Mononuclear cell (primary cell): Measurements from ENCODE around the gene MBOAT2. TPM values are rescaled to one million over a fixed set of nuclear protein-coding genes. Genes with fewer than 3 reads are reported as not detected.

ENCODE experiments used
- H3K27me3 ChIP-seq: 2 replicates; pipeline ENCODE4 v1.6.0; 2011; ENCODE audit warnings: low read length, control low read depth; ENCODE audit not compliant: insufficient read depth
- H3K4me1 ChIP-seq: 2 replicates; pipeline ENCODE4 v1.5.1; 2011; ENCODE audit warnings: mild to moderate bottlenecking, low read length, control low read depth; ENCODE audit not compliant: insufficient read depth
- H3K4me3 ChIP-seq: 2 replicates; pipeline ENCODE4 v1.5.1; 2011; ENCODE audit warnings: mild to moderate bottlenecking, low read length, moderate library complexity
- H3K9me3 ChIP-seq: 2 replicates; pipeline ENCODE4 v1.5.1; 2011; ENCODE audit warnings: low read depth, mild to moderate bottlenecking, control low read depth, low read length
- total RNA-seq: library from RNA; depleted of rRNA; stranded (reverse); fragments of >200 nt; gene quantifications from one replicate; pipeline ENCODE4 v1.2.3, GENCODE V29; 2012

Gene MBOAT2
- total RNA-seq, 1 donor = 9.2 TPM

GRCh38 chr2:8840475-8841091 is 162.9 kb downstream of the MBOAT2 start:
- no peak overlapping the region for H3K4me3 ChIP-seq
- peaks cover 28% of the 10 kb centered on the region for H3K4me1 ChIP-seq
- no peaks in the 10 kb centered on the region for H3K27me3 ChIP-seq
- no peaks in the 10 kb centered on the region for H3K9me3 ChIP-seq

DNA sequence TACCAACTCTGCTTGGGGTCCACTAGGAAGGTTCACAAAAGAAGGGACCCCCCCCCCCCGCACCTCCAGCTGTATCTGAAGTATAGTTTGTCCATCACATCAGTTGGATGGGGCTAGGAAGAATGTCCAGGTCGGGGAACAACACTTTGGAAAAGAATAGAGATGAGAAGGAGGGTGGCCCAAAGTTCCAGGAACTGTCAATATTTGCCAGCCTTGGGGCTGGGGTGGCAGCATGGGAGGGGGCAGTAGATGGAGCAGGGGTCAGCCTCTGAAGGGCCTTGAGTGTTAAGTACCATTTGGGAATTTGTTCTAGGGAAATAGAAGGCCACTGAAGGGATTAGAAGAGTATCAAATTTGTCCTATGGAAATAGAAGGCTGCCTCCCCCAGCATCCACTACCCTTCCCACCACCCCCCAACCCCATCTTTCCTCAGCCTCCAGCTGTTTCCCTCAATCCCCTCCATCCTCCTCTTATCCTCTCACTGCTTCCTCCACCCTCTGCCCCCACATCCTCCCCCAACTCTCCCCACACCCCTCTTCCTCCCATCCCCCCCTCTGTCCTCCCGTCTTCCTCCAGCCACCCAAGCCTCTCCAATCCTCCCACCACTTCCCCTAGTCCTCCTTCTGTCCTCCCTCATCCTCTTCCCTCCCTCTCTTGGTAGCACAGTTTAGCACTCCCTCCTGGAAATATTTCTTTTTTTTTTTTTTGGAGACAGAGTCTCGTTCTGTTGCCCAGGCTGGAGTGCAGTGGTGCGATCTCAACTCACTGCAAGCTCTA is 164.1 kb downstream of the MBOAT2 start:
- H3K9me3 ChIP-seq = no peaks in the 10 kb centered on the region
- no peaks in the 10 kb centered on the region for H3K27me3 ChIP-seq
- peaks cover 40% of the 10 kb centered on the region for H3K4me1 ChIP-seq
- no peak overlapping the region for H3K4me3 ChIP-seq

GRCh38 chr2:8837795-8838140 is 165.7 kb downstream of the MBOAT2 start:
- peak overlapping the region; percentile 19 for H3K4me3 ChIP-seq
- no peaks in the 10 kb centered on the region for H3K9me3 ChIP-seq
- H3K4me1 ChIP-seq = peaks cover 46% of the 10 kb centered on the region
- H3K27me3 ChIP-seq = no peaks in the 10 kb centered on the region

DNA sequence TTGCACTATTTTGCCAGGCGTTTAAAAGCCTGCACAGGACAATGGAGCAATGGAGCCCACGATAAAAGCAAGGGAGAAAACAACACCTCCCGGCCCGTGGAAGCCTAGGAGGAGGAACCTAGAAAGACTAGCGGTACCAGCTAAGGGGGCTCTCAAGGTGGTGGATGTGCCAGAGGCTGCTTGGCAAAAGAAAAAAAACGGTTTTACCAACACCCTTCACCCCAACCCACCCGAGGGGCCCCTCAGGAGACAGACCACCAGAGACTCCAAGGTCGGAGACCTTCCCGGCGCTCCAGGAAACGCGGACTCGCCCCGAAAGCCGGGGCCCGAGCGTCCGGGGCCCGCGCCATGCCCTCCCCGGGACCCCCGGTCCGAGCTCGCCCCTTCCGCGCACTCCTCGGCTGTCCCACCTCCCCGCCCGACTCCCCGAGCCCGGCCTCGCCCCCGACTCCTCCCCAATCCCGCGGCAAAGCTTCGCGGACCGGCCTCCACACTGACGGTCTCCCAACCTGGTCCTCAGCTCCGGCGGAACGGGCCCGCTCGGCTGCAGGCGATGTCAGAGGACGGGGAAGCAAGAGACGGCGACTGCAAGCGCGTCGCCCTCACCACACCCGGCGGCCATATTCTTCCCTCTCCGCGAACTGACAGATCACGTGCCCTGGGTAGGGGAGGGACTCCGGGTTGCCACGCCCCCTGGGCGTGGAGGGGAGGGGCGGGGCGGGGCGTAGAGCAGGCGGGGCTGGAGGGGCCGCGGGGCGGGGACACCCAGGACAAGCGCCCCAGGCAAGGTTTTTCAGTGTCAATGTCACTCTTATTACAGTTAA is 166.3 kb downstream of the MBOAT2 start, which contains the start of gene KIDINS220:
Gene KIDINS220, minus strand, starts transcription at position 643 of the 824 bp plus-strand sequence. CDS start 10,520 bp downstream, outside the sequence.
- no peaks in the 10 kb centered on the region for H3K27me3 ChIP-seq
- no peaks in the 10 kb centered on the region for H3K9me3 ChIP-seq
- peaks cover 46% of the 10 kb centered on the region for H3K4me1 ChIP-seq
- H3K4me3 ChIP-seq = peak within 1 kb of the TSS; percentile 94

DNA sequence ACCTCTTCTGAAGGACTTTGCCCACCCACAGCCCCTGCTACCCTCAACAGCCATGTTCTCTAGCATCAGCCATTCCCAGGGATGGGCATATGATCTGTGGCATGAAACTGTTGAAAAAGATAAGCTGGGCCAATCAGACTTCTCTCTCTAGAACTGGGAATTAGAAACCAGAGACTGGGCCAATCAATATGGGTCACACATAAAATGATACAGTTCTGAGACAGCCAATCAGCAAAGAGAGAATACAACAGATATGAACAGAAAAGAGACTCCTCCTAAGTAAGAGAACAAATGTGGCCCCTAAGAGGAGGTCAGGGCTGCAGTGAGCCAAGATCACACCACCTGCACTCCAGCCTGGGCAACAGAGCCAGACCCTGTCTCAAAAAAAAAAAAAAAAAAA is 168.2 kb downstream of the MBOAT2 start:
- H3K9me3 ChIP-seq = no peaks in the 10 kb centered on the region
- peaks cover 42% of the 10 kb centered on the region for H3K4me1 ChIP-seq
- no peaks in the 10 kb centered on the region for H3K27me3 ChIP-seq
- H3K4me3 ChIP-seq = no peak overlapping the region

DNA sequence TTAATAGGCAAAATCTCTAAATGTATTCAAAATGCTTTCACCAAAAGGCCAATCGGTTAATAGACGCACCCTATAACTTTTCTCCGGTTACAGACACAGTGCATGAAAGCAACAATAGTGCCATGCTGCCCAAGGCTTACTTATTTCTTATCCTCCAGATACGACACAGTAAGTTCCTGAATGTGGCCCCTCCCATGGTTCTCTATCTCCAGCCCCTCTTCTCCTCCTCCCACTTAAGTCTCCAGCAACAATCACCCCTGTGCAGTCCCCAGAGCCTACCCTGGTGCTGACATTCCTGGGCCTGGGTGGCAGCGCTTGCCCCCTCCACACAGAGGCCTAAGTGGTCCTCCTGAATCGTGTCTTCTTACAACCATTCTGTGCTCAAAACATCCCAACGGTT is 169.6 kb downstream of the MBOAT2 start:
- Histone ChIP-seq H3K4me3 (no peak overlapping the region), H3K9me3 (no peaks in the 10 kb centered on the region), H3K4me1 (peaks cover 42% of the 10 kb centered on the region), H3K27me3 (no peaks in the 10 kb centered on the region)

DNA sequence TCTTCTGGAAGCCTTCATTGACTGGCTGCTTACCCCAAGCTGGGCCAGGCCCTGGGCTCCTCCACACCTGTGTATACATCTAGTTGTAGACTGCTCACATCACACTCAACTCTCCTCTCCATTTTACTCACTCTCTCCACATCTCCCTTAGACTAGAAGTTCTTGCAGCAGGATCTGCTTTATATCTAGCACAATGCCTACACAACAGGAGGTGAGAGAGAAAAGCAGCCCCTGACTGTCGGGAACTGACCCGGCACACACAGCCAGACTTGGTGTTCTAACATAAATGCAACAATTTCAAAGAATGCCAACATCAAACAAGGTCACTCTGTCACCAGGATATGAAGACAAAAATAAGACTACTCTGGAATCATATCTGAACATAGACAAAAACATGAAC is 172.0 kb downstream of the MBOAT2 start:
- peaks cover 31% of the 10 kb centered on the region for H3K4me1 ChIP-seq
- H3K9me3 ChIP-seq = no peaks in the 10 kb centered on the region
- no peaks in the 10 kb centered on the region for H3K27me3 ChIP-seq
- H3K4me3 ChIP-seq = no peak overlapping the region

DNA sequence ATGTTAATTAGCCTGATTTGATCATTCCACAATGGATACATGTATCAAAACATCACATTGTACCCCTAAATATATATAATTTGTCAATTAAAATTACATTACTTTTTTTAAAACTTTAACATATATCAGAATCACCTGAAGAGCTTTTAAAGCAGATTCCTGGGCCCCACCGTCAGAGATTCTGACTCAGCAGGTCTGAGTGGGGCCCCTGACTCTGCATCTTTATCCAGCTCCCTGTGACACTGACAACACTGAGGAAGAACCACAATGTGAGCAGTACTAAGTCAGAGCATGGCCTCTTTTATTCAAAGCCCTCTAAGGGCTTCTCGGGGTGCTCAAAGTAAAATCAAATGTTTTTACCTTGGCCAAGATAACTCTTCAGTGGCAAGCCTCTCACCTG is 175.8 kb downstream of the MBOAT2 start:
- Histone ChIP-seq H3K4me3 (no peak overlapping the region), H3K9me3 (no peaks in the 10 kb centered on the region), H3K27me3 (no peaks in the 10 kb centered on the region), H3K4me1 (peaks cover 4% of the 10 kb centered on the region)

GRCh38 chr2:8822218-8822617 is 181.3 kb downstream of the MBOAT2 start:
- no peaks in the 10 kb centered on the region for H3K9me3 ChIP-seq
- H3K4me1 ChIP-seq = peaks cover 16% of the 10 kb centered on the region
- H3K4me3 ChIP-seq = no peak overlapping the region
- no peaks in the 10 kb centered on the region for H3K27me3 ChIP-seq

GRCh38 chr2:8821276-8822217 is 181.9 kb downstream of the MBOAT2 start:
- Histone ChIP-seq H3K9me3 (no peaks in the 10 kb centered on the region), H3K4me1 (peaks cover 16% of the 10 kb centered on the region), H3K27me3 (no peaks in the 10 kb centered on the region), H3K4me3 (no peak overlapping the region)

- H3K9me3 ChIP-seq = no peaks in the 10 kb centered on the region
- no peak overlapping the region for H3K4me3 ChIP-seq
- no peaks in the 10 kb centered on the region for H3K27me3 ChIP-seq
- peaks cover 16% of the 10 kb centered on the region for H3K4me1 ChIP-seq
Measured at GRCh38 chr2:8819948-8820347, 183.5 kb downstream of the MBOAT2 start.

DNA sequence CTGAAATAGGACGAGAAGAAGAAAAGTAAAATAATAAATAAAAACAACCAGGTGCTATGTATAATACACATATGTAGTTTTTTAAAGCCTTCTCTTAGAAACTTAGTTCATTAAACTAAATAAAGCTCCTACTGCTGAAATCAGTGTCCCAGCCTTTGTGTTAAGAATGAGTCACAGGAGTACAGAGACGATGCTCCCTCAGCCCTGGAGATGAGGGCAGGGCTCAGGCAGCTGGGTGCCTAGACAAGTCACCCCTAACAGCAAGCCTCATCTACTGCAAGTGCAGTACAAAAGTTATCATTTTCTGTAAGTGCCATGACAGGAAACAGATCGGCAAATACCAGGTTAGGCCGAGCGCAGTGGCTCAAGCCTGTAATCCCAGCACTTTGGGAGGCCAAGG is 184.3 kb downstream of the MBOAT2 start:
- no peaks in the 10 kb centered on the region for H3K27me3 ChIP-seq
- H3K4me3 ChIP-seq = no peak overlapping the region
- no peaks in the 10 kb centered on the region for H3K9me3 ChIP-seq
- H3K4me1 ChIP-seq = peaks cover 16% of the 10 kb centered on the region

- Histone ChIP-seq H3K27me3 (no peaks in the 10 kb centered on the region), H3K9me3 (no peaks in the 10 kb centered on the region)
Measured at GRCh38 chr2:8817221-8817620, 186.3 kb downstream of the MBOAT2 start.

GRCh38 chr2:8806885-8807704 is 196.4 kb downstream of the MBOAT2 start:
- H3K4me1 ChIP-seq = no peaks in the 10 kb centered on the region
- no peak overlapping the region for H3K4me3 ChIP-seq
- no peaks in the 10 kb centered on the region for H3K9me3 ChIP-seq
- no peaks in the 10 kb centered on the region for H3K27me3 ChIP-seq

More at GRCh38 chr2:8817221-8817620, 186.3 kb downstream of the MBOAT2 start:
- Histone ChIP-seq H3K4me3 (no peak overlapping the region), H3K4me1 (peaks cover 12% of the 10 kb centered on the region)
